Progenitor cell of endocrine pancreas (in vitro differentiated cells): ENCODE results near the gene TRIM72. TPM values are rescaled to one million over a fixed set of nuclear protein-coding genes. Genes with fewer than 3 reads are reported as not detected.

Experiments used
- DNase-seq: peaks from one replicate; pipeline ENCODE4 v3.0.0; 2021; ENCODE audit warnings: low spot score; ENCODE audit not compliant: unreplicated experiment
- H3K27ac Mint-ChIP-seq: 2 replicates; pipeline ENCODE4 v1.8.0; 2021; ENCODE audit warnings: mild to moderate bottlenecking, moderate library complexity, mixed read lengths
- H3K27me3 Mint-ChIP-seq: 2 replicates; pipeline ENCODE4 v1.8.0; 2021; ENCODE audit warnings: mixed read lengths
- H3K36me3 Mint-ChIP-seq: 2 replicates; pipeline ENCODE4 v1.8.0; 2022; ENCODE audit warnings: mixed read lengths; ENCODE audit not compliant: insufficient read depth
- H3K4me1 Mint-ChIP-seq: 2 replicates; pipeline ENCODE4 v1.8.0; 2021; ENCODE audit warnings: low read depth, mixed read lengths
- H3K4me3 Mint-ChIP-seq: 2 replicates; pipeline ENCODE4 v1.8.0; 2021; ENCODE audit warnings: low read depth, mild to moderate bottlenecking, moderate library complexity, mixed read lengths
- H3K9me3 Mint-ChIP-seq: 2 replicates; pipeline ENCODE4 v1.8.0; 2021; ENCODE audit warnings: low read depth, mixed read lengths
- CTCF ChIP-seq: fragments of 200-600 bp; sonication (generic); IDR thresholded peaks from one replicate; pipeline ENCODE4 v1.5.0; 2021; ENCODE audit warnings: antibody characterized with exemption, mild to moderate bottlenecking; ENCODE audit not compliant: unreplicated experiment
- total RNA-seq: library from RNA; stranded (reverse); gene quantifications from 2 replicates; pipeline ENCODE4 v1.2.1, GENCODE V29; 2021

Gene TRIM72
- total RNA-seq, 1 donor from 2014 or later = 0.14 TPM

GRCh38 chr16:31183432-31184428, 30.2 kb upstream of the TRIM72 start:
- H3K4me3 Mint-ChIP-seq = peak overlapping the region; percentile 96
- H3K36me3 Mint-ChIP-seq = peaks cover 47% of the 10 kb centered on the region
- no peaks in the 10 kb centered on the region for H3K27me3 Mint-ChIP-seq
- H3K4me1 Mint-ChIP-seq = peaks cover 21% of the 10 kb centered on the region
- peak overlapping the region; percentile 46 for H3K27ac Mint-ChIP-seq
- DNase-seq = no peak
- H3K9me3 Mint-ChIP-seq = no peaks in the 10 kb centered on the region
- TF ChIP-seq CTCF = no peak

GRCh38 chr16:31184888-31185287, 29.0 kb upstream of the TRIM72 start:
- H3K9me3 Mint-ChIP-seq = no peaks in the 10 kb centered on the region
- no peak overlapping the region for H3K4me3 Mint-ChIP-seq
- DNase-seq = no peak
- H3K27me3 Mint-ChIP-seq = no peaks in the 10 kb centered on the region
- H3K27ac Mint-ChIP-seq = peak overlapping the region; percentile 57
- peaks cover 56% of the 10 kb centered on the region for H3K36me3 Mint-ChIP-seq
- TF ChIP-seq CTCF = no peak
- H3K4me1 Mint-ChIP-seq = peaks cover 21% of the 10 kb centered on the region

- Mint-ChIP-seq H3K27ac (peak overlapping the region; percentile 87), H3K36me3 (peaks cover 61% of the 10 kb centered on the region)
Observed at GRCh38 chr16:31185339-31185738, 28.6 kb upstream of the TRIM72 start.

GRCh38 chr16:31186176-31186575, 27.7 kb upstream of the TRIM72 start:
- H3K4me1 Mint-ChIP-seq = peaks cover 19% of the 10 kb centered on the region
- H3K9me3 Mint-ChIP-seq = no peaks in the 10 kb centered on the region
- peak overlapping the region; percentile 87 for H3K27ac Mint-ChIP-seq
- no peak for TF ChIP-seq CTCF
- H3K36me3 Mint-ChIP-seq = peaks cover 66% of the 10 kb centered on the region
- no peaks in the 10 kb centered on the region for H3K27me3 Mint-ChIP-seq
- no peak for DNase-seq
- H3K4me3 Mint-ChIP-seq = no peak overlapping the region

More at GRCh38 chr16:31185339-31185738, 28.6 kb upstream of the TRIM72 start:
- no peaks in the 10 kb centered on the region for H3K27me3 Mint-ChIP-seq
- H3K9me3 Mint-ChIP-seq = no peaks in the 10 kb centered on the region
- H3K4me3 Mint-ChIP-seq = no peak overlapping the region
- no peak for DNase-seq
- peaks cover 21% of the 10 kb centered on the region for H3K4me1 Mint-ChIP-seq
- no peak for TF ChIP-seq CTCF

GRCh38 chr16:31186930-31187807, 26.8 kb upstream of the TRIM72 start:
- Mint-ChIP-seq H3K9me3 (no peaks in the 10 kb centered on the region), H3K27me3 (no peaks in the 10 kb centered on the region), H3K4me1 (peaks cover 11% of the 10 kb centered on the region), H3K27ac (peak overlapping the region; percentile 67), H3K4me3 (no peak overlapping the region), H3K36me3 (peaks cover 74% of the 10 kb centered on the region)
- DNase-seq = no peak
- no peak for TF ChIP-seq CTCF
